ENCODE results near the gene CYP2W1.

The CYP2W1 gene

DNA sequence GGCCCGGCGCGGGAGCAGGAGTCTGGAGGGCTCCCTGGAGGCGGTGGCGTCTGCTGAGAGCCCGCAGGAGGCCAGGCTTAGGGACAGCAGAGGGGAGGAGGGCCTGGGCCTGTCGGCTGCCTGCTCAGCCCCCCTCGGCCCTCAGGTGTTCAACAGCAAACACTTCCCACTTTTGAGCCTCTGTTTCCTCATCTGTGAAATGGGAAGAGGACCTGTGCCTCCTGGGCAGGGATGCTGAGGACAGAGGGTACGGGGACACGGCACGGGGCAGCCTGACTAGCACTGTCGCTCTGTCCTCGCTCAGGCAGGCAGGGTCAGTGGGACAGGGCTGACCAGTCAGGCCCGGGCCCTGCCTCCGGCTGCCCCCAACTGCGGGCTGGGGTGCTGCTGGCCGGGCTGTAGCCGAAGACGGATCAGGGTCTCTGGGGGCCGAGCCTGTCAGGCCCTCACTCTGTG lies 663 bp downstream of the CYP2W1 start:
- DNase-seq (ENCODE audit: low read depth) = no peak

GRCh38 chr7:984361-985126 lies 1.6 kb downstream of the CYP2W1 start:
- DNase-seq (ENCODE audit: low read depth) = no peak

DNA sequence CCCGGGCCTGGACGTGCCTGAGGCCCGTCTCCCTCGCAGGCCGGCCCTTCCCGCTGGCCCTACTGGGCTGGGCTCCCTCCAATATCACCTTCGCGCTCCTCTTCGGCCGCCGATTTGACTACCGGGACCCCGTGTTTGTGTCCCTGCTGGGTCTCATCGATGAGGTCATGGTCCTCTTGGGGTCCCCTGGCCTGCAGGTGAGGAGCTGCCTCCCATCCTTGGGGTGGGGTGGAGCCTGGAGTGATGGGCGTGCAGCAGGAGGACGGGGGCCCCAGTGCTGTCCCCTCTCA lies 2.1 kb downstream of the CYP2W1 start:
- DNase-seq (ENCODE audit: low read depth) = no peak

DNA sequence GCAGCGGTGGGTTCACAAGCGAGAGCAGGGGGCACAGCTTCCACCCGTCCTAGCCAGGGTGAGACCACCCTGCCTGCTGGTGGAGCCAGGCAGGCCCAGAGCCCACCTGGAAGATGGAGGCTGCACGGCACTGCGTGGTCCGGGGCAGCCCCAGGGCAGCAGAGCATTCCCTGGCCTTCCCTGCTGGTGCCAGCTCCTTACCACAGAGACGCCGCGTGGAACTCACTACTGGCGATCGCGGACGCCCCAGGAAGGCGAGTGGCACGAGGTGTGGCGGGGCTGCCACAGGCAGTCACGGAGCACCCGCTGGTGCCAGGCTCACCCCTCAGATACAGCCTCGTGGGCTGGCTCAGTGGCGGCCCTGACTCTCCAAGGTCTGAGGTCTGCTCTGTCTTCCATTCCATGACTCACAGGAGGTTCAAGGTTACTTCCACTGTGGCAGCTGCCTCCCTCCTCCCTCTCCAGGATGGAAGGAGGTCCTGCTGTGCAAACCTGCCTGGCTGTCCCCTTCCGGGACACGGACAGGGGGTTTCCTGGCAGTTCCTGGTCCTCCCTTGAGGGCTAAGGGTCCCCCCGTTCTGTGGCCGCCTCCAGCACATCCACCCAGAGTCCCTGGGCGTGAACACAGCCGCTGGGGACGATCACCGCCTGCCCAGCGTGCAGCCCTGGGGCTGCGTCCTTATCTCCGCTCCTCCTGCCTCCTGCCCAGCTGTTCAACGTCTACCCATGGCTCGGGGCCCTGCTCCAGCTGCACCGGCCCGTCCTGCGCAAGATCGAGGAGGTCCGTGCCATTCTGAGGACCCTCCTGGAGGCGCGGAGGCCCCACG lies 3.1 kb downstream of the CYP2W1 start:
- no peak for DNase-seq (ENCODE audit: low read depth)

DNA sequence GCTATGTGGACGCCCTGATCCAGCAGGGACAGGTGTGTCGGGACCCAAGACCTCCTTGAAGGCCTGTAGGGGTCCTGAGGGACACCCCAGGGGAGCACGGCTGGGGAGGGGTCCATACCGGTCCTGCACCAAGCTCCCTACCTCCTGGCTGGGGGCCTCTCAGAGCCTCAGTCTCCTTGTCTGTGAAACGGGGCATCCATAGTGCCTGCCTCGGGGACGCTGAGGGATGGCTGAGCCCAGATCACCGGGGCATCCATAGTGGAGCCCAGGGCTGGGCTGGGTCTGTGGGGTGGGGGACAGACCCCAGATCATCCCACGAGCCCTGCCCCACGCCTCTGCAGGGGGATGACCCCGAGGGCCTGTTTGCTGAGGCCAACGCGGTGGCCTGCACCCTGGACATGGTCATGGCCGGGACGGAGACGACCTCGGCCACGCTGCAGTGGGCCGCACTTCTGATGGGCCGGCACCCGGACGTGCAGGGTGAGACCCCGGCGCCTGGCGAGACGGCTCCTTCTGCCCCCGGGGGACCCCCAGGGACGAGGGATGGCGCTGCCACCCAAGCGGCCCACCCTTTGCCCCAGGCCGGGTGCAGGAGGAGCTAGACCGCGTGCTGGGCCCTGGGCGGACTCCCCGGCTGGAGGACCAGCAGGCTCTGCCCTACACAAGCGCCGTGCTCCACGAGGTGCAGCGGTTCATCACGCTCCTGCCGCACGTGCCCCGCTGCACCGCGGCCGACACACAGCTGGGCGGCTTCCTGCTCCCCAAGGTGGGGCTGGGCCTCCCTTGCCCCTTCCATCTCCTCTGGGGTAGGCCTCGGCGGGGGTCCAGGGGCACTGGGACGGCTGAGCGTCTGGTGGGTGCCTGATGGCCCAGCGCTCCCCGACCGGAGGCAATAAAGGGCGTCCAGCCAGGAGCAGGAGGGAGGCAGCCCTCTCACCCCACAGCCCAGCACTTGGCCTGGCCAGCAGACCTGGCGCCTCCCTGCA lies 4.1 kb downstream of the CYP2W1 start:
- no peak for DNase-seq (ENCODE audit: low read depth)

DNA sequence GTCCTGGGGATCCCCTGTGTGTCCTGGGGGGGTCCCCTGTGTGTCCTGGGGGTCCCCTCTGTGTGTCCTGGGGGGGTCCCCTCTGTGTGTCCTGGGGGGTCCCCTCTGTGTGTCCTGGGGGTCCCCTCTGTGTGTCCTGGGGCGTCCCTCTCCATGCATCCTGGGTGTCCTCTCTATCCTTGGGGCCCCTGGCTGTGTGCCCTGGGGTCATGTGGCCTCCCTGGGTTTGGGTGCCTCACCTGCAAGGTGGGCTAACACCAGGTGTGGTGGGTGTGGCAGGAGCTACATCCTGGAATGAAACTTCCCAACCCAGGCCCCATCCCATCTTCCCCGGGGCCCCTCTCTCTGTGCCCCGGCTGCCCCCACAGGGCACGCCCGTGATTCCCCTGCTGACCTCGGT lies 4.9 kb downstream of the CYP2W1 start:
- no peak for DNase-seq (ENCODE audit: low read depth)

DNA sequence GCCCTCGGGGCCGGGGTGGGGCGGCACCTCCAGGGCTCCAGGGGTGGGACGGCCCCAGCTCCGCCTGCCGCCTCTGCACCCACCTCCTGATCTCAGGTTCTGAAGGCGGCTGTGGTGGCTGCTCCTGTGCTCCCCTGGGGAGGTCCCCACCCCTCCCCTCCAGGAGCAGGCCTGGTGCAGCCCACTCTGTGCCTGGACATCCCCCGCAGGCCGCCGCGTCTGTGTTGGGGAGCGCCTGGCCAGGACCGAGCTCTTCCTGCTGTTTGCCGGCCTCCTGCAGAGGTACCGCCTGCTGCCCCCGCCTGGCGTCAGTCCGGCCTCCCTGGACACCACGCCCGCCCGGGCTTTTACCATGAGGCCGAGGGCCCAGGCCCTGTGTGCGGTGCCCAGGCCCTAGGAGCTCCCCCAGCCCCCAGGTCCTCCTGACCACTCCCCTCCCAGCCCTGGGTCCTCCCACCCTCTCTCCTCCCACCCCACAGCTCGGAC lies 5.5 kb downstream of the CYP2W1 start:
- DNase-seq (ENCODE audit: low read depth) = no peak

- no peak for DNase-seq (ENCODE audit: low read depth)
These were observed 6.1 kb downstream of the CYP2W1 start for GRCh38 chr7:988963-989529.

- no peak for DNase-seq (ENCODE audit: low read depth)
These were observed 7.5 kb downstream of the CYP2W1 start for GRCh38 chr7:990352-990932.

DNA sequence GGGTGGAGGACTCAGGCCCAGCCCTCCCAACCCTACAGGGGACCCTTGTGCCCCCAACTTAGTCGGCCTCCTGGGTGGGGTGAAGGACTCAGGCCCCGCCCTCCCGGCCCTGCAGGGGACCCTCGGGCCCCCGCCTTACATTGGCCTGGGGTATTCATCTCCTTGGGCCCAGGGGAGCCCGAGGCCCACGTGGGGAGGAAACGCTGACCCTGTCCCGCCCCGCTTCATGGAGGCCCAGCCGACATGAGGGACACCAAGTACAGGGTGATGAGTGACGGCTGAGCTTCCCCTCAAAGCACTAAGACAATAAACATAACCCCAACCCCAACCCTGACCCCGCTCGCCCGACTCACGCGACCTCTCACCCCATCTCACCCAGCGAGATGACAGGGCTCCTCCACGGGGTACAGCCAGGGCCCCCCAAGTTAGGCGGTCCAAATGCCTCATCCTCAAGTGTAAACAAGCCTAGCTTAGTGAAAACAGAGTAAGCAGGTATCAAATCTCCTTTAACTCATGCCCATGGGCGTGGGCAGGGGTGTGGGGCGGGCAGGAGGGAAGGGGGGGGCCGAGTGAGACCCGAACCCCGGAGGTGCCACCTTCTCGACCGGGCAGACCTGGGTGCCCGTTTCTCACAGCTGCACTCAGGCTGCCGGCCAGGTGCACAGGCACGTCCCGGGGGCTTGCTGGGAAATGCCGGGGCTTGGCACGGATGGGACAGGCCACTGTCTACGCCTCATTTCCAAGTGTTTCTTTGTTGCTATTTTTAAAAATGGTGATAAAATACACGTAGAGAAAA lies 8.2 kb downstream of the CYP2W1 start:
- no peak for DNase-seq (ENCODE audit: low read depth)

DNA sequence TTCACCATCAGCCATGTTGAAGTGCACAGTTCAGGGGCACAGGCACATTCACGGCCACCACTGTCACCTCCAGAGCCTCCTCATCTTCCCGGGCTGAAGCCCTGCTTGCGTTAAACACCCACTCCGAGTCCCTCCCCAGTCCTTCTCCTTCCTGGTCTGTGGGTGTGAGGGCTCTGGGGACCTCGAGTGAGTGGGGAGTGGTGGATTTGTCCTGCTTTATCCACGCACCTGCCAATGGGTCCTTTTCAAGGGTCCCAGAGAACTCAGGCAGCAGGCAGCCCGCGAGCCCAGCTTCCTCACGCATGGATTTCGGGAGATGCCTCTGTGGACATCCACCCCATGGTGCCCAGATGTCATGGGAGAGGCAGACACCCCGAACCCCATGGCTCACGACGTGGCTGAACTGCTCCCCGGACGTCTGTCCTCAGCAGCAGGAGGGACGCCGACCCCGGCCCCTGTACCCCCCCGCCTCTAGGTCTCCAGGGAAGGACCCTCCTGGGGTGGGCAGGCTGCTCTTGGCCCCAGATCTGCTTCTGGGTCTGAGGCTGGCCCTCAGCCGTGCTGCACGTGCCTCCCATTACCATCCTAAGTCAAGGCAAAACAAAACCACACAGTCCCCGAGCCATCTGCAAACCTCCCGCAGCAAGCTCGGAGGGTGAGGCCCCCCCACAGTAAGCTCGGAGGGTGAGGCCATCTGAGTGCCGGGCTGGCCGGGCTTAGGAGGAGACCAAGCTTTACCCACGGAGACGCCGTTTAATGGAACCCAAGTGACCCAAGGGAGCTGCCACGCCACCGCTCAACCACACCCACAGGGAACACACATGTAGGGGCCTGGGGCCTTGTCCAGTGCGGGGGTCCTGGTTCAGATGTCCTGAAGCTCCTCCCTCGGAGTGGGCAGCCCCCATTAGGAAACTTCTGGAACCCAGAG lies 9.0 kb downstream of the CYP2W1 start:
- DNase-seq (ENCODE audit: low read depth) = no peak

GRCh38 chr7:992709-993607 lies 10.0 kb downstream of the CYP2W1 start:
- peak; percentile 89 for DNase-seq (ENCODE audit: low read depth)

DNA sequence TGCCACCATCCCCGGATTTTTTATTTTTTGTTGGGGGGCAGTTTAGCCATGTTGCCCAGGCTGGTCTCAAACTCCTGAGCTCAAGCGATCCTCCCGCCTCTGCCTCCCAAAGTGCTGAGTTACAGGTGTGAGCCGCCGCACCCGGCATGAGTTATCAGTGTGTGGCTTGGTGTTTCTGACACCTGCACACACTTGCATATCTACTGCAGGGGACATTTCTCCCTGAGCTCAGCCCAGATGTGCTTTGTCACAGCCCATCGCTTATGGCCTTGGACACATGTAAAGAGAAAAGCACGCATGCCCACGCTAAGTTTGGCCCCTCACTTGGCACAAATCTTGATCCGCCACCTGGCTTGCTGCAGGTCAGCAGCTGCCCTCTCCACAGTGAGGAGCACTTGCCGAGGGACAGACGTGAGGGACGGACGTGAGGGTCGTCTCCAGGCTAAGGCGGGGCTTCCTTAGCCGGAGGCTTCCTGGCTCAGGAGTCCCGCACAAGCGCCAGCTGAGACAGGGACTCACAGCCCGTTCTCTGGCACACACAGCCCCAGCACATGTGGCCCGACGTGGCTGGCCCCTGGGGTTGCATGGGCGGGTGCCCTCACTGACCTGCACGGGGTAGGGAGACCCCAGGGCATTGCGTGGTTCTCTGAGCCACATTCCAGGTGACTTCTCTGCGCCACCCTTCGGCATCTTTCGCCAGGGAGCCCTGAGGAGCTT lies 11.8 kb downstream of the CYP2W1 start:
- DNase-seq (ENCODE audit: low read depth) = no peak

- DNase-seq (ENCODE audit: low read depth) = no peak
These were observed 12.6 kb downstream of the CYP2W1 start for GRCh38 chr7:995571-995970.

DNA sequence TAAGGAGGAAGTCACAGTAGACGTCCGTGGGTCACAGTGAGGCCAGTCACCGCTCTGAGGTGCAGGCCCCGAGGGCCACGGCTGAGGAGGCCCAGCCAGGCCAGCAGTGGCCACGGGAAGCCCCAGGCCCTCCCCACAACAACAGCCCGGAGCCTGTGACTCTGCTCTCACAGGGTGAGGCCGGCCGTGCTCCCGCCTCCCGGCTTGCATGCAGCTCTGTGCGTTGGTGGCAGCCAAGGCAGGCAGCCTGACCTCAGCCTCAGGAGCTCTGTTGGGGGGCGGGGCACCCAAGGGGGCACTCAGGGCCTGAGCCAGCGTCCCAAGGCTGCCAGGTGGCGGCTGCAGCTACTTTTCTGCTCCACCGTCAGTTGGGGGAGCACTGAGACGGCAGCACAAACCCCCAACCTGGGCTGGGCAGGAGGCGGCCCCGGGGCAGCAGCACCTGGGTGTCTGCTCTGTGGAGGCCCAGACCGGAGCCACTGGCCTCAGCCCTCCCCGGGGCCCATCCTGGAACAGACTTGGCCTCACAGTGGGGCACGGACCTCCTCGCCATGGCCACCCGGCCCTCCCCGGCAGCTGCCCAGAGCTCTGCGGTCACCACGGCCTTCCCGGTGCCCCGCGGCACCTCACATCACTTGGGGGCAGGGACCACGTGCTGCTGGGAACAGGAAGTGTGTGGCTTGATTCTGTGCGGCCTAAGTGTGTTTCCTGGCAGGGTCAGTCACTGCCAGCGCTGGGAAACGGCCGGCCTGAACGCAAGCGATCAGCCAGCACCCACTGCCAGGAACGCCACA lies 13.3 kb downstream of the CYP2W1 start:
- no peak for DNase-seq (ENCODE audit: low read depth)

- DNase-seq (ENCODE audit: low read depth) = no peak
These were observed 14.7 kb downstream of the CYP2W1 start for GRCh38 chr7:997404-998395.

All from activated T-helper 1 cell treated with Interleukin-2 at 50 U/mL for 16 hours (primary cell).